Activated T-cell treated with anti-CD3 and anti-CD28 coated beads, Interleukin-2, amount 50 U/mL, for 72 hours (primary cell): Measurements from ENCODE around the gene ASCL3. TPM values are rescaled to one million over a fixed set of nuclear protein-coding genes. Genes with fewer than 3 reads are reported as not detected.

Source experiments
- ATAC-seq, 2 donors: fragments of 150-1000 bp; cut with Tn5 transposase; replicated peaks in 1 of 2; 2 replicates each; pipeline ENCODE4 v1.10.0; 2021; ENCODE audit warnings: moderate library complexity in 2 of 2, mild to moderate bottlenecking in 1 of 2
- DNase-seq, 2 donors: peaks; one replicate each; pipeline ENCODE4 v3.0.0; 2021 to 2022; ENCODE audit warnings: mixed read lengths in 1 of 2
- H3K27ac Mint-ChIP-seq: one replicate; pipeline ENCODE4 v1.8.0; 2022; ENCODE audit warnings: mild to moderate bottlenecking, moderate library complexity, mixed read lengths
- H3K27me3 Mint-ChIP-seq: one replicate; pipeline ENCODE4 v1.8.0; 2022; ENCODE audit warnings: low read depth, mixed read lengths
- H3K36me3 Mint-ChIP-seq, 2 donors: one replicate each; pipeline ENCODE4 v1.8.0; 2022; ENCODE audit warnings: mixed read lengths in 2 of 2, mild to moderate bottlenecking in 1 of 2; ENCODE audit not compliant: insufficient read depth in 2 of 2
- H3K4me1 Mint-ChIP-seq: one replicate; pipeline ENCODE4 v1.8.0; 2022; ENCODE audit warnings: low read depth, mixed read lengths
- H3K4me3 Mint-ChIP-seq, 2 donors: one replicate each; pipeline ENCODE4 v1.8.0; 2022; ENCODE audit warnings: mild to moderate bottlenecking in 2 of 2, mixed read lengths in 2 of 2, moderate library complexity in 2 of 2
- H3K9me3 Mint-ChIP-seq, 2 donors: one replicate each; pipeline ENCODE4 v1.8.0; 2022; ENCODE audit warnings: mixed read lengths in 2 of 2
- total RNA-seq, 2 donors: library from RNA; stranded (reverse); gene quantifications; one replicate each; pipeline ENCODE4 v1.2.3, GENCODE V29; 2022

The ASCL3 gene
- total RNA-seq, 2 donors from 2014 or later, result not detected

DNA sequence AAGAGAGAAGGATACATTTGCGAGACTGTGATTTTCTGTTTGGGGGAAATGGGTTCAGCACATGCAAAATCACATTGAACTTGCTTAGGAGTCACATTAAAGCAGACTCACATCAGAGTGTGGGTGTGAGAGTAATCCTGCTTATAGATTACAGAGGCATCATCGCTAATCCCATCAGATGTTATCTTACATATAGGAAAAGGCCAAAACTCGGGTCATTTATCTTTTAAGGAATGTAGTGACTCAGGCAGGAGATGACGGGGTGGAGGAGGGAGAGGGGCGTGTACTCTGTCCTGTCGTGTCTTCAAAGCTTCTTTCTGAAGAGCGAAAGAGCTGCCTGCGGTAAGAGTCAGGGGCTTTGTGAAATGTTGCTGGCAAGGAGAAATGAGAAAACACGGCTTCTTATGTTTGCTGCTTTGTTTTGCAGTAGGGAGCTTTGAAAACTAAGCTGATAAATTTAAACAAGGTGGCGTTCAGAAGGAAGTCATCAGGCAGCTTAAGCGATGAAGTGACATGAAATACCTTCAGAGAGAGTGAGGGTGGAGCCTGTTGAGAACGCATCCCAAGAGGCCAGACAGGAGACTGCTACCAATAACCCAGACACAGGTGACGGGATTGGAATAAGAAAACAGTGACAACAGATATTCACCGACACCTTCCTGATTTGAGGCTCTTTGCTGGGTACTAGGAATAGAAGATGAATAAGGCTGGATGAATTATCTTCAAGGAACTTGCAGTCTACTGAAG lies 7.9 kb downstream of the ASCL3 start:
- Mint-ChIP-seq H3K9me3 (no peaks in the 10 kb centered on the region), H3K27ac (no peak overlapping the region), H3K4me3 (peak overlapping the region; percentile 10 to 43), H3K27me3 (peaks cover 7% of the 10 kb centered on the region), H3K36me3 (no peaks in the 10 kb centered on the region), H3K4me1 (peaks cover 11% of the 10 kb centered on the region)
- DNase-seq (no peak), ATAC-seq (no peak)

DNA sequence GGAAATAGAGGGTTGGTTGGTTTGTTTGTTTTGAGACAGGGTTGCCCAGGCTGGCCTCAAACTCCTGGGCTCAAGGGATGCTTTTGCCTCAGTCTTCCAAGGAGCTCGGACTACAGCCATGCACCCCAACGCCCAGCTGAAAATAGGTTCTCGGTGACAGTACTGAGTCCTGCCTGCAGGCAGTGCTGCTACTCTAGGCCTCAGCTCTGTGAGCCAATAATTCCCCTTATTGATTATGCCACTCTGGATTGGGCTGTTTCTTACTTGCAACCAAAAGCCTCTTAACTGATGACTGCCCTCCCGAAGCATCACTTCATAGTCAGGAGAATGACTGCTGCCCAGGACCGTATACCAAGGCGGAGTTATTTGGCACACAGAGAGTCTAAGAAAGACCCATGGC lies 8.9 kb downstream of the ASCL3 start:
- H3K9me3 Mint-ChIP-seq, result no peaks in the 10 kb centered on the region
- no peak overlapping the region for H3K4me3 Mint-ChIP-seq
- ATAC-seq (no peak), DNase-seq (no peak)
- no peaks in the 10 kb centered on the region for H3K36me3 Mint-ChIP-seq
- no peak overlapping the region for H3K27ac Mint-ChIP-seq
- peaks cover under 1% of the 10 kb centered on the region for H3K27me3 Mint-ChIP-seq
- peaks cover 11% of the 10 kb centered on the region for H3K4me1 Mint-ChIP-seq

DNA sequence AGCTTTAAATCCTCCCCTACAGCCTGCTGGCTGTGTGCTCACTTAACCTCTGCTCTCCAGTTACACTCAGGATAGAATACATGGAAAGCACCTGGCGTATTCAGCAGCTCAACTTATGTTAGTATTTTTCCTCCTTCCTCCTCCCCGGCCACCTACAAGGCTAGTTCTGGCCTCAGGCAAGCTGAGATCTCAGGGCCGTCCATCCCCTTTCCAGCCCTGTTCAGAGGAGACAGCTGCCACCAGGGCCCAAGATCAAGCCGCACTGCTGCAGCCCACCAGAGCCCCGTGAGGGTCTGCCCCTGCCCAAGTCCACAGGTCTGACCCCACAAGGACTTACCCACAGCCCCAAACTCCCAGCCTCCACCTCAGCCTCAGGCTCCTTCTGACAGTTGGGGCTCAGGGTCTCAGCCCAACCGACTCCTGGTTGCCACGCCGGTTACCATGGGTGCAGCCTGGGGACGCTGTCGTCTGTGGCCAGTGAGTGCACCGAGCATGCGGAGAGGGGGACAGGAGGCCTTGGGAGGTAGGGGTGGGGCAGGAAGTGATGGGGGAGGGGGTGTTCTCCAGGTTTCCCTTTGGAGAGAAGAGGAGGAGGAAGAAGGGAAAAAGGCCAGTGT lies 10.1 kb downstream of the ASCL3 start, which contains the start of gene C11orf16:
C11orf16 (minus strand) TSS at position 384 of the 617 bp plus-strand sequence. CDS start 639 bp downstream, outside the sequence.
- Mint-ChIP-seq H3K9me3 (no peaks in the 10 kb centered on the region), H3K27me3 (no peaks in the 10 kb centered on the region), H3K36me3 (no peaks in the 10 kb centered on the region), H3K27ac (no peak within 1 kb of the TSS), H3K4me1 (peaks cover 8% of the 10 kb centered on the region), H3K4me3 (no peak within 1 kb of the TSS)
- ATAC-seq (no peak), DNase-seq (no peak)

DNA sequence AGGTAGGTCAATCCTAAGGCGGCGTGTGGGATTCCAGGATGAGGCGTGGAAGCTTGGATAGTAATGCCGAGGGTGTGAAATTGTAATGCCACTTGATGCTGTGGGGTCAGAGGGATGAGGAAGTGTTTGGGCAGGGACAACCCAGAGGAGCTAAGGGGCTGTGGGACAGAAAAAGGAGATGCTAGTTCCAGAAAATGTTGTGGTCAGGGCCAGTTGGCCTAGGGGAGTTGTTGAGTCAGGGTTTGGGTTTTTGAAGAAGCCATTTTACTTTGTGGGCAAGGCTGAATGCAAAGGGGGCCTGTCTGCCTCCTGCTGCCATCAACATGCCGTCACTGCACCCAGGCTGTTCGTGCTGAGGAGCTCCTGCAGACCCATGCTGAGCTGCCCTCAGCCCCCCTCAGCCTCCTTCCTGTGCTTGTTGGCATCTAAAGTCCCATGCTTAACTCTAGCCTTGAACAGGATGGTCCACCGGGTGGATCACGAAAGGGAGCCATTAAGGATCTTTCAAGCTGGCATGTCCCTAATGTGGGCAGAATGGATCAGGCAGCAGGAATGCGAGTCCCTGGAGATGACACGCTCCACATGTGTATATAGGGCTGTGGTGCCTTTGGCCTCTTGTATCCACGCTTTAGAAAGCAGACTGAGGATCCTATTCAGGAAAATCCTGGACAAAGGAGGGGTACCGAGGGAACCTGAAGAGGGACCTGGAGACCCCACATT lies 12.2 kb downstream of the ASCL3 start:
- H3K4me1 Mint-ChIP-seq, result no peaks in the 10 kb centered on the region
- H3K36me3 Mint-ChIP-seq, result no peaks in the 10 kb centered on the region
- ATAC-seq, result no peak
- H3K27ac Mint-ChIP-seq, result no peak overlapping the region
- no peaks in the 10 kb centered on the region for H3K27me3 Mint-ChIP-seq
- no peaks in the 10 kb centered on the region for H3K9me3 Mint-ChIP-seq
- no peak for DNase-seq
- no peak overlapping the region for H3K4me3 Mint-ChIP-seq

DNA sequence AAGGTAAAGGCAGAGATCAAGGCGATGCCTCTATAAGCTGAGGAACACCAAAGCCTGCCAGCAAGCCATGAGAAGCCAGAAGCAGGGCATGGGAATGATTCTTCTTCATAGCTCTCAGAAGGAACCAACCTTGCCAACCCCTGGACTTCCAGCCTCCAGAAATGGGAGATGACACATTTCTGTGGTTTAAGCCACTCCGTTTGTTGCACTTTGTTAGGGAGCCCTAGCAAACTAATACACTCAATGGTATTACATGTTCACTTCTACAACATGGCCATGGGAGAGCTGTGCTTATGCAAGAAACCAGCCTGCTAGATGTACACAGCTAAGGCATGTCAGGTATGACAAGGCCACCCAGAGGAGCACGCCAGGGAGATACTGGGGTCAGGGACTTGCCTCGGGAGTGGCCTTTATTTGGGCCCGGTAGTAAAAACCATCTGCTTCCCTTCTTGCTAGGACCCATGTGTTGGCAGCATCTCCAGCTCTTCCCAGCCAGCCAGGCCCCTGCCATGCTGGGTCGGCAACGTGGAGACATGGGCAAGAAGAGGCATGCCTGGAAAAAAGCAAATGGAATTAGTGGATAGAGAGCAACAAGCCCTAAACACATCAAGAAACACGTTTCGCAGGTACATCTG lies 13.7 kb downstream of the ASCL3 start:
- H3K4me1 Mint-ChIP-seq, result no peaks in the 10 kb centered on the region
- no peaks in the 10 kb centered on the region for H3K9me3 Mint-ChIP-seq
- no peaks in the 10 kb centered on the region for H3K27me3 Mint-ChIP-seq
- H3K4me3 Mint-ChIP-seq, result no peak overlapping the region
- H3K27ac Mint-ChIP-seq, result no peak overlapping the region
- no peaks in the 10 kb centered on the region for H3K36me3 Mint-ChIP-seq
- DNase-seq, result no peak
- ATAC-seq, result no peak

DNA sequence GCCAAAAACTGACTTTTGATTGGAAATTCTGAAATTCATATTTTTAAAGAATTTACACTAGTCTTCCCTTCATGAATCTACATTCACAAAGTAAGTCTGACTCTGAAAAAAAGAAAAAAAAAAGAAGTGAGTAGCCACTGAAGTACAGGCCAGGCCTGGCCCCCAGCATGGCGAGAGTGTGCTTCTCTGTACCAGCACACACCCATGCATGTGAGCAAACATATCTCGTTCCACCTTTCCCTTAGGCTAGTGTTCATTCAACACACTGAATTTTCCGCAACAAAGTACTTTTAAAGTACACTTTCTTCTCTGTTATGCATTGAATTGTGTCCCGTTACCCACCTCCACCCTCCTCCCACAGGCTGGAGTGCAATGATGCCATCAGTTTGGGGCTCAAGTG lies 14.6 kb downstream of the ASCL3 start:
- no peaks in the 10 kb centered on the region for H3K9me3 Mint-ChIP-seq
- ATAC-seq, result no peak

DNA sequence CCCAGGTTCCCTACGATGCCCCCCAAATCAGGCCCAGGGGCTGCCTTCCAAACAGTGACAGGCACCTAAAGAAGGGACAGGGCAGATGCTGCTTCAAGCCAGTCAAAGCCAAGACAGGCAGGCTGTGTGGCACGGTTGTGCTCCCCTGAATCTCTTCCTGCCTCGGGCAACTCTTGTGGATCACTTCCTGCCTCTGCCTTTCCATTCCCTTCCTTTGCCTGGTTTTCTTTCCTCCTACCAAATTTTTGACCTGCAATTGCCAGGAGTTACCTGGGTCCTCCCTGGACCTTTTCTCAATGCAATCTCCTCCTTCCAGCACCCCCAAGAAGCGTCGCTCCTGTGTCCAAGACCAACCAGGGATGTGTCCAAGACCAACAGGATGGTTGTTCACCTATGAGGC lies 15.6 kb downstream of the ASCL3 start:
- DNase-seq (no peak), ATAC-seq (no peak)
- H3K4me1 Mint-ChIP-seq, result no peaks in the 10 kb centered on the region
- H3K27ac Mint-ChIP-seq, result no peak overlapping the region
- H3K27me3 Mint-ChIP-seq, result no peaks in the 10 kb centered on the region
- no peaks in the 10 kb centered on the region for H3K36me3 Mint-ChIP-seq
- H3K4me3 Mint-ChIP-seq, result no peak overlapping the region
- H3K9me3 Mint-ChIP-seq, result no peaks in the 10 kb centered on the region

More for the DNA sequence above, 14.6 kb downstream of the ASCL3 start:
- Mint-ChIP-seq H3K36me3 (no peaks in the 10 kb centered on the region), H3K27ac (no peak overlapping the region), H3K27me3 (no peaks in the 10 kb centered on the region), H3K4me1 (no peaks in the 10 kb centered on the region), H3K4me3 (no peak overlapping the region)
- no peak for DNase-seq

DNA sequence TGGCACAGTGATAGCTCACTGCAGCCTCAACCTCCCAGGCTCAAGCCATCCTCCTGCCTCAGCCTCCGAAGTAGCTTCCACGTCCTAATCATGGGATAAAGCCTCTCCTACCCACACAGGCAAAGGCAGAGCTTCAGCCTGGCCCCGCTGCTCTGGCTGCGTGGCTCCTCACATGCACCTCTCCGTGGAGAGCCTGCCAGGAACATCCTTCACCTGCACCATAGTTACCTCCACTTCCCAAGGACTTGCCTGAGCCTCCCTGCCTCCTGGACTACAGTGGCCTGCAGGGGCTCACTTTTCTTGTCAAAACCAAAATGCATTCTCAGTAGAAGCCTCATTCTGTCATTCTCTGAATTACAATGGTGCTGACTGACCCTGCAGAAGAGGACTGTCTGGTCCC lies 16.6 kb downstream of the ASCL3 start:
- H3K27ac Mint-ChIP-seq, result no peak overlapping the region
- H3K36me3 Mint-ChIP-seq, result no peaks in the 10 kb centered on the region
- no peaks in the 10 kb centered on the region for H3K9me3 Mint-ChIP-seq
- ATAC-seq (no peak), DNase-seq (no peak)
- no peaks in the 10 kb centered on the region for H3K27me3 Mint-ChIP-seq
- H3K4me1 Mint-ChIP-seq, result no peaks in the 10 kb centered on the region
- H3K4me3 Mint-ChIP-seq, result no peak overlapping the region

DNA sequence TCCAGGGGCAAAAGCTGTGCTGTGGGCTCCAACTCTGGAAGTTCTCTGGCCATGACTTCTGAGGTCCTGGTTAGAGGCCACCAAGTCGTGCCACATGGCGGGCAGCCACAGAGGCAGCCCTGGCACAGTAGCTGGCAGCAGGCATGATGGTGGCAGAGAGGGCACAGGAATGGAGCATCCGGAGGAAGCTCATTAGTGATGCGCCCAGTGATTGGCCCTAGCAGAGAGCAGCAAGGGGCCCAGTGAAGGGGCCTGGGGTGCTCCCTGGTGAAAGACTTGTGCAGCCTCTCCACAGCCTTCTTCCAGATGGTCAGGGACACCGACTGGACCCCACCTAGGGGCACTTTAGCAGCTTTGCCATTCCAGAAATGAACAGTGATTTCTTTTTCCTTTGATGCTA lies 17.1 kb downstream of the ASCL3 start:
- Mint-ChIP-seq H3K27me3 (no peaks in the 10 kb centered on the region), H3K36me3 (no peaks in the 10 kb centered on the region), H3K9me3 (no peaks in the 10 kb centered on the region), H3K27ac (no peak overlapping the region), H3K4me3 (no peak overlapping the region), H3K4me1 (no peaks in the 10 kb centered on the region)
- ATAC-seq (no peak), DNase-seq (no peak)

DNA sequence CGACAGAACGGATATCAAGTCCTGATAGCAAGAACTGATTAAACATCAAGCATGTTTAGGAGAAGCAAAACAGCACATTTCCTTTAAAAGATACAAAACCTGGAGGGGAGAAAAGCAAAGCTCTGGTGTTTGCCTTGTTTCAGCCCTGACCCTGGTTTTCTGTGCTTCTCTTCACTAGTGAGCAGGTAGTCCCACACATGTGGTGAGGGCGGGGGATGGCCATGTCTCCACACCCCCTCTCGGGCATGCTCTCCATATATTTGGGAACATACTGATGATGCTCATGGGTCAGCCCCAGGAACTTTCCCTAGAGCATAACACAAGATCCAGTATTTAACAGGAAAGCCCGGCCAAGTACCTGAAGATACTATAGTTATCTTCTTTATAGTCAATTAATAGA lies 20.1 kb downstream of the ASCL3 start:
- H3K27me3 Mint-ChIP-seq, result no peaks in the 10 kb centered on the region
- H3K27ac Mint-ChIP-seq, result no peak overlapping the region
- H3K36me3 Mint-ChIP-seq, result peaks cover 0 to 1% of the 10 kb centered on the region in 2 donors
- H3K4me3 Mint-ChIP-seq, result no peak overlapping the region
- DNase-seq, result no peak
- no peaks in the 10 kb centered on the region for H3K9me3 Mint-ChIP-seq
- no peaks in the 10 kb centered on the region for H3K4me1 Mint-ChIP-seq
- ATAC-seq, result no peak

DNA sequence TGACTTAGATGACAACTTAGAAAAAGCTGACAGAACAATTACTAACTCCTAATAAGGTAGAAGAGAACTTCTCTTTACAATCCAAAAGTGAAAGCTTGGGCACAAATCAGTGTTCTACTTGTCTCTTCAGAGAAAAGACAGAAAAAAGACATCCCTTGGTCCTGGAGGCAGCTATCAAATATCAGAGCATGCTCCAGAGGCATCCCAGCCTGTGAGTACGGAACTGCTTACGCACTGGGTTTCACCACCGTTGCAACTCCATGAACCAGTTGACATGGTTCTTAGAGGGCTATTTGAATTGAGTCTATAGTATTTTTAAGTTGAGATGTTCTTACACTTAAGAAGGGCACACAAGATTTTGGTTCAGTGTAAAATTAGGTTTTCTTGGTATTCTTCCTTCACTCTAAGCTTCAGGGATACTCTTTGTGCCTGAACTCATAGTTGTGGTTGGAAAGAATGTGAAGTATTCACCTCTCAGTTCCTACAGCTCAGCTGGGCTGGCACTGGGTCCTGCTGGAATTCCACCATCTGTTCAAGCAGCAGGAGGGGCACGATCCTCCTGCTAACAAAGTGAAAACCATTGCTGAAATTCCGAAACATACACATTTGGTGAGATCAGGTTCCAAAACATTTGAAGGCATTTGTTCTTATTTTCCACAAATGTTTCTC lies 25.5 kb downstream of the ASCL3 start:
- H3K27ac Mint-ChIP-seq, result no peak overlapping the region
- H3K36me3 Mint-ChIP-seq, result peaks cover 0 to 1% of the 10 kb centered on the region in 2 donors
- H3K4me1 Mint-ChIP-seq, result peaks cover 18% of the 10 kb centered on the region
- no peaks in the 10 kb centered on the region for H3K27me3 Mint-ChIP-seq
- ATAC-seq (no peak), DNase-seq (no peak)
- no peaks in the 10 kb centered on the region for H3K9me3 Mint-ChIP-seq
- H3K4me3 Mint-ChIP-seq, result no peak overlapping the region

DNA sequence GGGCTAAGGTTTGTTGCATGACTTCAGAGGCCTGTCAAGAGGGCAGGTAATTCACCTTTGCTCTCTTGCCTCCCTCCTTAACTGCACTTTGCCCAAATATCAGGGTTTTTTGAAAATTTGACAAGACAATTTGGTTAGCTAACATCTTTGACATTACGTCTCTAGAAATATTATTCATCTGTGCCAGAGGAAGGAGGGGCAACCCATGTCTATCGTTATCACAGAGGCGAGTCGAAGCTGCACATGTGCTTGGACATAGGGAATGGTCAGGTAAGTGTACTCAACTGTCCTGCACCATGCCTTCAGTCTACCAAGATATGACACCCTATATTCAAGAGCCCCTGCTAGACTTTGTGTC lies 28.2 kb downstream of the ASCL3 start:
- DNase-seq (no peak), ATAC-seq (no peak)
- Mint-ChIP-seq H3K36me3 (peaks cover 0 to 2% of the 10 kb centered on the region in 2 donors), H3K4me3 (peak overlapping the region in 1 of 2 donors; percentile 69), H3K9me3 (no peaks in the 10 kb centered on the region), H3K27me3 (peaks cover 7% of the 10 kb centered on the region), H3K4me1 (peaks cover 27% of the 10 kb centered on the region), H3K27ac (no peak overlapping the region)
